Mucosa of descending colon (tissue), 3 donors: ENCODE results near the gene CALCOCO1. TPM values are rescaled to one million over a fixed set of nuclear protein-coding genes. Genes with fewer than 3 reads are reported as not detected.

Experiments used
- ATAC-seq: fragments of 200-7000 bp; cut with Tn5 transposase; one replicate; pipeline ENCODE4 v1.9.1; 2020; ENCODE audit warnings: mild to moderate bottlenecking, moderate library complexity
- DNase-seq, 3 donors: peaks; one replicate each; pipeline ENCODE4 v3.0.0-alpha.2; 2020
- H3K36me3 ChIP-seq: fragments of 200-600 bp; one replicate; pipeline ENCODE4 v1.8.0; 2021; ENCODE audit warnings: low read depth, mild to moderate bottlenecking
- H3K4me1 ChIP-seq: fragments of 200-600 bp; one replicate; pipeline ENCODE4 v1.8.0; 2021; ENCODE audit warnings: low read depth, mild to moderate bottlenecking
- H3K4me3 ChIP-seq: fragments of 200-600 bp; one replicate; pipeline ENCODE4 v1.8.0; 2021; ENCODE audit warnings: mild to moderate bottlenecking
- H3K9me3 ChIP-seq: fragments of 200-600 bp; one replicate; pipeline ENCODE4 v1.8.0; 2021; ENCODE audit warnings: mild to moderate bottlenecking
- intact Hi-C, 2 donors: fragments of 100-400 bp; cut with DNase I in 1 of 2; cut with micrococcal nuclease in 1 of 2; formaldehyde crosslinking; loops; one replicate each; pipeline versions ENCODE4 v1.11.0 to v1.11.1; 2022; cut with DNase I, micrococcal nuclease
- total RNA-seq, 3 donors: library from RNA; stranded (reverse); fragmentation: NEBNext Ultra II Directional in 2 of 3; extraction: Animal tissue kit (Norgen Biotek cat#: 25700) in 2 of 3; gene quantifications; one replicate each; pipeline versions ENCODE4 v1.2.1 to v1.2.4, GENCODE V29; 2021 to 2023
- TF ChIP-seq, protein P1 (sequence below): fragments of 200-600 bp; IDR thresholded peaks from one replicate; pipeline ENCODE4 v1.8.0; 2022; ENCODE audit warnings: antibody characterized with exemption, mild to moderate bottlenecking
- donor health status: DM: no; HTN: no; CAD: no; lungs with moderate emphysema.
- donor health status: DM: no; HTN: no; CAD: no.
- donor health status: DM: no; HTN: yes; CAD: no.

Gene CALCOCO1
- total RNA-seq, 3 donors from 2014 or later: 62.2 to 235 (median 119) TPM

GRCh38 chr12:53706080-53706479 lies 21.2 kb downstream of the CALCOCO1 start:
- H3K4me3 ChIP-seq: no peak overlapping the region
- ATAC-seq (no peak), DNase-seq (no peak)
- intact Hi-C loops: no loop called here
- TF ChIP-seq, protein P1, sequence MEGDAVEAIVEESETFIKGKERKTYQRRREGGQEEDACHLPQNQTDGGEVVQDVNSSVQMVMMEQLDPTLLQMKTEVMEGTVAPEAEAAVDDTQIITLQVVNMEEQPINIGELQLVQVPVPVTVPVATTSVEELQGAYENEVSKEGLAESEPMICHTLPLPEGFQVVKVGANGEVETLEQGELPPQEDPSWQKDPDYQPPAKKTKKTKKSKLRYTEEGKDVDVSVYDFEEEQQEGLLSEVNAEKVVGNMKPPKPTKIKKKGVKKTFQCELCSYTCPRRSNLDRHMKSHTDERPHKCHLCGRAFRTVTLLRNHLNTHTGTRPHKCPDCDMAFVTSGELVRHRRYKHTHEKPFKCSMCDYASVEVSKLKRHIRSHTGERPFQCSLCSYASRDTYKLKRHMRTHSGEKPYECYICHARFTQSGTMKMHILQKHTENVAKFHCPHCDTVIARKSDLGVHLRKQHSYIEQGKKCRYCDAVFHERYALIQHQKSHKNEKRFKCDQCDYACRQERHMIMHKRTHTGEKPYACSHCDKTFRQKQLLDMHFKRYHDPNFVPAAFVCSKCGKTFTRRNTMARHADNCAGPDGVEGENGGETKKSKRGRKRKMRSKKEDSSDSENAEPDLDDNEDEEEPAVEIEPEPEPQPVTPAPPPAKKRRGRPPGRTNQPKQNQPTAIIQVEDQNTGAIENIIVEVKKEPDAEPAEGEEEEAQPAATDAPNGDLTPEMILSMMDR: no peak
- H3K9me3 ChIP-seq: no peaks in the 10 kb centered on the region
- no peaks in the 10 kb centered on the region for H3K36me3 ChIP-seq
- no peaks in the 10 kb centered on the region for H3K4me1 ChIP-seq

GRCh38 chr12:53703756-53704155 lies 23.5 kb downstream of the CALCOCO1 start:
- ATAC-seq (no peak), DNase-seq (no peak)
- intact Hi-C loops: loop anchor here (5.0 kb wide), 1 partner anchor 39 kb away; no protein-coding TSS in a partner anchor
- TF ChIP-seq, protein P1: no peak
- H3K4me3 ChIP-seq: no peak overlapping the region
- H3K36me3 ChIP-seq: no peaks in the 10 kb centered on the region
- no peaks in the 10 kb centered on the region for H3K4me1 ChIP-seq
- no peaks in the 10 kb centered on the region for H3K9me3 ChIP-seq

DNA sequence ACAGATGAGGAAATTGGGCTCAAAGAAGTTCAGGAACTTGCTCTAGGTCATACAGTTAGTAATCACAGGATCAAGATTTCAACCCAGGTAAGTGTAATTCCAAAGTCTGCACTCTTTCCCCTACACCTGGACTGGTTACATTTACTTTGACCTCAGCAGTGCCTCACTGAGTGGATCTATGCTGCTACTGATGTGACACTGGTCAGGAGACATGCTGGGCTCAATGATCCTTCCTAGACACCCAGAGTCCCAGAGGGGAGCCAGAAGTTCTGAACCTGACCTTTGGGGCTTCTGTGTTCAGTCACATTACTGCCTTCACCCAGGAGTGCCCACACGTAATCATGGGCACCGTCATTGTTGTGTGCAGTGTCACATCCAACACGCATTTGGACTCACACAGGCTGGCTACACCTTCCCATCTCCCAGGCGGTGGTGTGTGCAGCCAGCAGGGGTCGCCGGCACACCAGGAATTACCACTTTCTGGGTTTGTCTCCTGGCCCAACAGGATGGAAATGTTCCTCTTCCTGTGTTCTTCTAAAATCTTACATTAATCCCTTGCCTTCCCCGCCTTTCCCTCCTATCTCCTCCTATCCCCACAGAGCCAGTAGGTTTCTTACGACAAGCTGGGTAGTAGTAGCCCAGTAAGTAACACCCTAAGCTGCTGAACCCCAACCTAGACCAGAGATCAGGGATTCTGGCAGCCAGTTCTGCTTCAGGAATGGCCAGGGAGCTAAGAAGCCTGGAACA lies 25.6 kb downstream of the CALCOCO1 start:
- H3K4me3 ChIP-seq: no peak overlapping the region
- H3K36me3 ChIP-seq: no peaks in the 10 kb centered on the region
- ATAC-seq (peak; percentile 93), DNase-seq (peak; percentile 61 to 89 (median 89))
- no peaks in the 10 kb centered on the region for H3K9me3 ChIP-seq
- no peaks in the 10 kb centered on the region for H3K4me1 ChIP-seq
- TF ChIP-seq, protein P1: peak; percentile 85
- intact Hi-C loops: loop anchor here (5.0 kb wide), 1 partner anchor 41 kb away; no protein-coding TSS in a partner anchor

- Histone ChIP-seq H3K4me1 (peaks cover 5% of the 10 kb centered on the region), H3K9me3 (no peaks in the 10 kb centered on the region), H3K4me3 (no peak overlapping the region), H3K36me3 (no peaks in the 10 kb centered on the region)
- ATAC-seq (no peak), DNase-seq (no peak)
- TF ChIP-seq, protein P1: no peak
- intact Hi-C loops: loop anchor here (5.0 kb wide), 1 partner anchor 42 kb away; no protein-coding TSS in a partner anchor
Measured at GRCh38 chr12:53700567-53700966, 26.7 kb downstream of the CALCOCO1 start.

GRCh38 chr12:53699678-53700025 lies 27.6 kb downstream of the CALCOCO1 start:
- Histone ChIP-seq H3K4me1 (peaks cover 8% of the 10 kb centered on the region), H3K4me3 (no peak overlapping the region), H3K36me3 (no peaks in the 10 kb centered on the region), H3K9me3 (no peaks in the 10 kb centered on the region)
- TF ChIP-seq, protein P1: no peak
- DNase-seq (no peak), ATAC-seq (no peak)
- intact Hi-C loops: loop anchor here (5.0 kb wide), 1 partner anchor 43 kb away; no protein-coding TSS in a partner anchor
